HG03045 (cell line): ENCODE results near the gene ZNF560.
"Not testable (repeated sequence)": the region's sequence is repeated elsewhere in the genome, so short reads cannot be mapped to it uniquely, and the experiment has no call there.

Source experiments
- ATAC-seq: cut with Tn5 transposase; IDR thresholded peaks from one replicate; pipeline ENCODE4 v1.9.1; 2021; ENCODE audit warnings: mild to moderate bottlenecking, moderate library complexity; ENCODE audit not compliant: unreplicated experiment

Gene ZNF560

DNA sequence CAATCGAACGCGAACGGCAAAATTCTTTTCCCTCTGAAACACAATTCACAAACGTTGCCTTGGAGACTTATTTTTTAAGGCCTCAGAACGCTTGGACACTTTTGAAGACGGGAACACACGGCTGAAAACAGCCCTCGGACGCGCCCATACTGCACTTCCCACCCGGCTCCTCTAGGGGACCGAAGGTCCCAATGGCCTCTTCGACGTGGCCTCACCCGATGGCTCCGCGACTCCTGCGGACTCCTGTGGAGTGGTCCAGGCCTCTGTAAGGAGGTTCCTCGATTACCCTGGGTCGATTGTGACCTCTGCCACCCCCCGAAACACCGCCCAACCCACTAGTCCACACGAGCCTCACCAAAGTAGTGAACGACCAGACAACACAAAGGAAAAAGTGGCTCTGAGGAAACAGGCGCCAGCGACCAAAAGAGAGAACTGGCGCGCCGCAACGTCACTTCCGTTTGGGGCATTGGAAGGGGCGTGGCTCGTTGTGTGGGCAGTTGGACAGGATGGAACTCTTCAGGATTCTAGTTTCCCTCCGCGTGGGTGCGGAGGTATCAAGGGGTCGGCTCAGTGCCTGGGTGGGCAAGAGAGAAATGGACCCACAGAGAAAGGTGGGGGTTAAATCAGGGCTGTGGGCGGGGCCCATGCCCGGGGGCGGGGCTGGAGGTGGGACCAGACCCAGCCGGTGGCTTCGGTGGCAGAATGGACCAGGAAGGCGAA is at the start of gene ZNF560:
Gene ZNF560 (minus strand): TSS at position 434 of the 720 bp plus-strand sequence. CDS start 23,303 bp downstream, outside the sequence.
- ATAC-seq = no peak

DNA sequence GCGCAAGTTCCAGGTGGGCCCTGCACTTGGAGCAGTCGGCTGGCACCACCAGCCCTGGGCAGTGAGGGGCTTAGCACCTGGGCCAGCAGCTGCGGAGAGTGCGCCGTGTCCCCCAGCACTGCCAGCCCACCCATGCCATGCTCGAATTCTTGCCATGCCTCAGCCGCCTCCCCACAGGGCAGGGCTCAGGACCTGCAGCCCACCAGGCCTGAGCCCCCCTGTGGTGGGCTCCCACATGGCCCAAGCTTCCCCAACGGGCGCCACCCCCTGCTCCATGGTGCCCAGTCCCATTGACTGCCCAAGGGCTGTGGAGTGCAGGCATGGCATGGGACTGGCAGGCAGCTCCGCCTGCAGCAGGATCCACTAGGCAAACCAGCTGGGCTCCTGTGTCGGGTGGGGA is 49.5 kb upstream of the ZNF560 start:
- ATAC-seq = no peak

DNA sequence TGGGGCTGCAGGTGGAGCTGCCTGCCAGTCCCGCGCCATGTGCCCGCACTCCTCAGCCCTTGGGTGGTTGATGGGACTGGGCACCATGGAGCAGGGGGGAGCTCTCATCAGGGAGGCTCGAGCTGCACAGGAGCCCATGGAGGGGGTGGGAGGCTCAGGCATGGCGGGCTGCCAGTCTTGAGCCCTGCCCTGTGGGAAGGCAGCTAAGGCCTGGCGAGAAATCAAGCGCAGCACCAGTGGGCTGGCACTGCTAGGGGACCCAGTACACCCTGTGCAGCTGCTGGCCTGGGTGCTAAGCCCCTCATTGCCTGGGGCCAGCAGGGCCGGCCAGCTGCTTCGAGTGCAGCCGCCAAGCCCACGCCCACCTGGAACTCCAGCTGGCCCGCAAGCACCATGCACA is 42.9 kb upstream of the ZNF560 start:
- ATAC-seq = not testable (repeated sequence)

DNA sequence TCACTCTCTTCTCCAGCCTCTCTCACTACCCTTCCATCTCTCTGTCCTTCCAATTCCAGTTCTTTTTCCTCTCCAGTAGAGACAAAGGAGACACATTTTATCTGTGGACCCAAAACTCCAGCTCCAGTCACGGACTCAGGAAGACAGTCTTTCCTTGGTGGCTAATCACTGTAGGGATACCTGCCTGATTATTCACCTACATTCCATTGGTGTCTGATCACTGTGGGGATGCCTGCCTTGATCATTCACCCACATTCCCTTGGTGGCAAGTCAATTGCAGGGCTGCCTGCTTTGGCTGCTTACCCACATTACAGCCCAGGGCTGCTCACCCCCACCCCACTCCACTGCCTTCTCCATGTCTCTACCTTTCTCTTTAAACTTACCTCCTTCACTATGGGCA is 41.5 kb upstream of the ZNF560 start:
- not testable (repeated sequence) for ATAC-seq

DNA sequence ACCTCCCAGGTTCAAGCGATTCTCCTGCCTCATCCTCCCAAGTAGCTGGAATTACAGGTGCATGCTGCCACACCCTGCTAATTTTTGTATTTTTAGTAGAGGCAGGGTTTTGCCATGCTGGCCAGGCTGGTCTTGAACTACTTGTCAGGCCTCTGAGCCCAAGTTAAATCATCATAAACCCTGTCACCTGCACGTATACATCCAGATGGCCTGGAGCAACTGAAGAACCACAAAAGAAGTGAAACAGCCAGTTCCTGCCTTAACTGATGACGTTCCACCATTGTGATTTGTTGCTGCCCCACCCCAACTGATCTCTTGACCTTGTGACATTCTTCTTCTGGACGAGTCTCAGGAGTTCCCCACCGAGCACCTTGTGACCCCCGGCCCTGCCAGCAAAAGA is 40.8 kb upstream of the ZNF560 start:
- not testable (repeated sequence) for ATAC-seq

DNA sequence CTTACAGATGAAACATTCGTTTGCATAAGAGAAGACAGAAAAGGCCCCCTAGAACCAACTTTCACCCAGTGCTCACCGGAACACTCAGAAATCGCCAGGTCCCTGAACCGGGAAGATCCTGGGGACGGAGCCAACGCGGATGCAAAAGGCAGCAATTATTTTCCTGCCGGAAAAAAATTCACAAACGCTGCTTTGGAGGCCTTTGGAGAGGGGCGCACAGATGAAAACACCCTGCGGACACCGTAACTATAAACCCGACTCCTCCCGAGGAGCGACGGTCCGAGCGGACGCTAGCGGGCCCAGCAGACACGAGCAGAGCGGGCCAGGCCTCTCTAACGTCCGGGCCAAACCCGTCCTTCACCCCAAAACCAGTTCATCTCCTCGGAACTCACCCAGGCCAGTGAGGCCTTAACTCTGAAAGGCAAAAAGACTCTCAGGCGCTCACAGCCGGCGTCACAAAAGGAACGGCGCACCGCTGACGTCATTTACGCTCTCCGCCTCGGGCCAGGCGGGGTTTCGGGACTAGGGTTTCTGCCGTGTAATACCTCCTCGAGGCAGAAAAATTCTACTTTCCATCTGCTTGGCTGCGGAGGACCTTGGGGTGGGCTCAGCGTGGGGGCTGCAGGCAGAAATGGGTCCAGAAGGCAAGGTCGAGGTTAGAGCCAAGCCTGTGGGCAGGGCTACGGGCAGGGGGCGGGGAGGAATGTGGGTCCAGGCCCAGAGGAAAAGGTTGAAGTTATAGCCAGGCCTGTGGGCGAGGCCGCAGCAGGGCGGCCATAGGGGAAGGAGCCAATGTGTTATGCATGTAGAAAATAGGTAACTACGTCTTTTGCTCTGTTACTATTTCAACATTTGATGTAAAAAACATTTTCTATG is 40.0 kb upstream of the ZNF560 start, which contains the start of gene ZNF426:
Gene ZNF426 (minus strand): TSS at position 463 of the 876 bp plus-strand sequence. CDS start 2,413 bp downstream, outside the sequence.
- ATAC-seq = no peak

DNA sequence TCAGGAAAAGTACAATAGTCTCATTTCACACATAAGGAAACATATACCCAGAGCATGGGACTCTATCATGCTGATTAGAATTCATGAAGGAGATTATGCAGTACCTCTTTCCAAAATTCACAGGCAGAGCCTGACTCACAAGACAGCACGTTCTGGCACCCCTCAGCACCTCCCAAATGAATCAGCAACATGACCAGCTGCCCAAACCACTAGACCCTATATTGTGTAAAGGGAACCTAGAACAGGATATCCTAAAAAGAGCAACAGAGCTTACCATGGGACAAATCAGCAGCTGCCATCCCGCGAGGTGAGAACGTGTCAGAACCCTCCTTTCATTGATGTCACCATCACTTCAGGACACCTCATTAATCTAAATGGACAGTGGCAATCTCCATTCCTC is 37.5 kb upstream of the ZNF560 start:
- ATAC-seq = no peak

DNA sequence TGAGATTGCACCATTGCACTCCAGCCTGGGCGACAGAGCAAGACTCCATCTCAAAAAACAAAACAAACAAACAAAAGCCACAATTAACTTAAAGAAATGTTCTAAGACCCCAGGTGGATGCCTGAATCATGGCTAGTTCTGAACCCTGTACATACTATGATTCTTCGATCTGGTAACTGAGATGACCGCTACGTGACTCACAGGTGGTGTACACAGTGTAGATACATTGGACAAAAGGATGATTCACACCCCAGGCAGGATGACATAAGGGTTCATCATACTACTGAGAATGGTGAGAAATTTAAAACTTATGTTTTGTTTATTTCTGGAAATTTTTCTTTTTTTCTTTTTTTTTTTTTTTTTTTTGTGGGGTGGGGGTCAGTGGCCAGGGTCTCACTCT is 33.5 kb upstream of the ZNF560 start:
- ATAC-seq = no peak

DNA sequence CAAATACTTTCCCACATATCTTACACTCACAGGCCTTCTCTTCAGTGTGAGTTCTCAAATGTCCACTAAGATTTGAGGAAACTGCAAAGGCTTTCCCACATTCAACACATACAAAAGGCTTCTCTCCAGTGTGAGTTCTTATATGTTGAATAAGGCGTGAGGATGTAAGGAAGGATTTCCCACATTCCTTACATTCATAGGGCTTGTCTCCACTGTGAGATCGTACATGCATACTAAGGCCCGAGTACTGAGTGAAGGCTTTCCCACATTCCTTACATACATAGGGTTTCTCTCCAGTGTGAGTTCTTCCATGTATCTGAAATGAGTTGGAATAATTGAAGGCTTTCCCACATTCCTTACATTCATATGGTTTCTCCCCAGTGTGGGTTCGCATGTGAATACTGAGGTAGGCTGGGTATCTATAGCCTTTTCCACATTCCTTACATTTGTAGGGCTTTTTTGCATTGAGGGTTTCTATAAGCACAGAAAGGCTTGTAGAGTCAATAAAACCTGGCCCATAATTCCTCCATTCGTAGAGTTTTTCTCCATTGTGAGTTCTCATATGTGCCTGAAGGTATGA is 30.4 kb upstream of the ZNF560 start:
- ATAC-seq = no peak

DNA sequence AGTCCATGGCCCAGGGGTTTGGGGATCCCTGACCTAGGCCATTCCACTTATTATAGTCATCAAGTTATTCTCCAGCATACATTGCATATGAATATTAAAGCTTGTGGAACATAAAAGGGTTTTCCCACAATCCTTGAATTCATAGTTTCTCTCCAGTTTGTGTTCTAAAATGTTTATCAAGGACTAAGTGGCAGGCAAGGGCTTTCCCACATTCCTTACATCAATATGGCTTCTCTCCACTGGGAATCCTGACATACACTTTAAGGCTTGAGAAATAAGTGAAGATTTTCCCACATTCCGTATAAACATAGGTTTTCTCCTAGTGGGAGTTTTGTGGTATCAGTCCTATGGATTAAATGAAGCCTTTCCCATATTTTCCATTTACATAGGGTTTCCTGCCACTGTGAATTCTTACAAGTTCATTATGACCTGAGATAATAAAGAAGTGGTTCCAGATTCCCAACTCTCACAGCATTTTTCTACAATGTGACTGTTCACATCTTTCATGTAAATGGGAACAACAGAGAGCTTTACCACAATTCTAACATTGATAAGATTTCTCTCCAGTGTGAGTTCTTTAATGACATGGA is 25.6 kb upstream of the ZNF560 start:
- no peak for ATAC-seq

DNA sequence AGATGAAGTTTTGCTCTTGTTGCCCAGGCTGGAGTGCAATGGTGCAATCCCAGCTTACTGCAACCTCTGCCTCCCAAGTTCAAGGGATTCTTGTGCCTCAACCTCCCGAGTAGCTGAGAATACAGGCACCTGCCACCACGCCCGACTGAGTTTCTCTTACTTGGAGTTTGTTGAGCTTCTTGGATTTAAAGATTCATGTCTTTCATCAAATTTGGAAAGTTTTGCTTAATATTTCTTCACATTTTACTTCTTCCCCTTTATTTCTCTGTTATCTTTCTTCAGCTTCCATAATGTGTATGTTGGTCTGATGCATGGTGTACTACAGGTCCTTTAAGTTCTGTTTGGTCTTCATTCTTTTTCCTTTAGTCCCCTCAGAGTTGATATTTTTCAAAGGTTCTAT is 8.9 kb upstream of the ZNF560 start:
- ATAC-seq = no peak

DNA sequence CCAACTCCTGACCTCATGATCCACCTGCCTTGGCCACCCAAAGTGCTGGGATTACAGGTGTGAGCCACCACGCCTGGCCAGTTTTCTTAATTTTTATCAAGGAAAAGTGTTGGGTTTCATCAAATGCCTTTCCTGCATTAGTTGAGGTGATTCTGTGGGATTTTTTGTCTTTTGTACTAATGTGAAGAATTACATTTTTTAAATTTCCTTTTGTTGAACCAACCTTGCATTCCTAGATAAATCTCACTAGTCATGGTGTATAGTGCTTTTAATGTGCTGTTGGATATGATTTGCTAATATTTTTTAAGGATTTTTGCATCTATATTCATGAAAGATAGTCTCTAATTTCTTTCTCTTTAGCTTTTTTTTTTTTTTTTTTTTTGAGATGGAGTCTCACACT is 2.4 kb upstream of the ZNF560 start:
- ATAC-seq = no peak

DNA sequence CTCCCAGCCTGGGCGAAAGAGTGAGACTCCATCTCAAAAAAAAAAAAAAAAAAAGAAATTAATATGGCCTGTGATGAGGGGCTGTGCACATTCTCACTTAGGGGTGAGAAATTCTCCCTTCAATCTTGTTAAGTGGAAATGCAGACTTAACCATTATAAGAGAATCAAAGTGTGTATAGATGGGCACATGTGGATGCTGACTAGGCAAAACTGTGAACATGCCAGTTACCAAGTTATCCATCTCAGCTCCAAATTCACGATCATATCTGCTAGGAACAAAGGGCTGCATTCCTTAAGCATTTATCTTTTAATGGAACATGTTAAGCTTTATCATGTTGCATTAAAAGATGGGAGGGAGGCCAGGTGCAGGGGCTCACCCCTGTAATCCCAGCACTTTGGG is 4.3 kb downstream of the ZNF560 start:
- no peak for ATAC-seq

DNA sequence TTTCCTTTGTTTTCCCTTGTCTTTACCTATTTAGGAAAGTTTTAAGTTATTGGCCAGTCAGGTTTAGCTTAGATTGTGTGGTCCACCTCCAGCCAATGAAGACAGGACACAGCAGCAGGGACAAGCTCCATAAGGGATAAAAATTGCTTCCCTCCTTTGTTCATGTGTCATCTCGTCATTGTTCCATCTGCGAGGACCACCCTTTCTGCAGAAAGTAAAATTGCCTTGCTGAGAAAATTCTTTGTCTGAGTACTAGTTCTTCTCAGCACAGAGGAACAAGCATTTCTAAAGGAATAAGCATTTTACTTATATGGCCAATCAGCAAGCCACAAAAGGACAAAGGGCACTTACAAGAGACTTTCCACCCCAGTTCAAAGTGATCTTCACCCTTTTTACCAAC is 11.4 kb downstream of the ZNF560 start:
- no peak for ATAC-seq

DNA sequence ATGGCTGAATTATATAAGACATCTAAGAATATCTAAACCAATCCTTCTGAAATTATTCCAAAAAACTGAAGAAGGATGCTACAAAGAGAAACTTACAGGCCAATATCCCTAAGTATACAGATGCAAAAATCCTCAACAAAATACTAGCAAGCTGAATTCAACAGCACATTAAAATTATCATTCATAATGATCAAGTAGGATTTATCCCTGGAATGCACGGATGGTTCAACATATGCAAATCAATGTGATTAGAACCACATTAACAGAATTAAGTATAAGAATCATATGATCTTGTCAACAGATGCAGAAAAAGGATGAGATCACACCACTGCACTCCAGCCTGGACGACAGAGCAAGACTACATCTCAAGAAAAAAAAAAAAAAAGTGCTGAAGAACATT is 13.3 kb downstream of the ZNF560 start:
- ATAC-seq = no peak

DNA sequence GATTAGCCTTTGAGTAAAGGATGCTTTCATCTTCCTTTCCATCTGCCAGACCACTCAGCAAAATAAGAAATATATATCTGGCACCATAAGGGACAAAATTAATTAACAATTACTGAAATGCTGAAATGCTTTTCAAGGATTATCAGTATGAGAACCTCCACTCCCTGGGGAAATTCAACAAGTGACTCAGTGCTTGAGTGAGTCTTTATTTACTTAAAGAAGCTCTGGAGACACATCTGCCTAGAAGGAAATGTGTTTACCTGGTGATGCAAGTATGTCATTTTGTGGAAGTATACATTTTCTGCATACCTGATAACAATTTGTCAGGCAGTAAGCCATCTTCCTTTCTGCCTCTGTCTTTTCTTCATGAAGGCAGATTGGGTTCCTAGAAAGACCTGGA is 23.4 kb downstream of the ZNF560 start:
- ATAC-seq = no peak

DNA sequence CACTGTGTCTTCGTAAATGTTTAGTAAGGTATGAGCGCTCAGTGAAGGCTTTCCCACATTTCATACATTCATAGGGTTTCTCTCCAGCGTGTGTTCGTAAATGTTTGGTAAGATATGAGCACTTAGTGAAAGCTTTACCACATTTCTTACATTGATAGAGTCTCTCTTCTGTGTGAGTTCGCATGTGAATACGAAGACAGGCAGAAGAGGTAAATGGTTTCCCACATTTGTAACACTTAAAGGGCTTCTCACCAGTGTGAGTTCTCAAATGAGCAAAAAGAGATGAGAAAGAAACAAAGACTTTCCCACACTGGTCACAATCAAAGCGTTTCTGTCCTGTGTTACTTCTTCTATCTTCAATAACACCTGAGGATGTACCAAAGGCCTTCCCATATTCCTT is 31.3 kb downstream of the ZNF560 start:
- no peak for ATAC-seq

DNA sequence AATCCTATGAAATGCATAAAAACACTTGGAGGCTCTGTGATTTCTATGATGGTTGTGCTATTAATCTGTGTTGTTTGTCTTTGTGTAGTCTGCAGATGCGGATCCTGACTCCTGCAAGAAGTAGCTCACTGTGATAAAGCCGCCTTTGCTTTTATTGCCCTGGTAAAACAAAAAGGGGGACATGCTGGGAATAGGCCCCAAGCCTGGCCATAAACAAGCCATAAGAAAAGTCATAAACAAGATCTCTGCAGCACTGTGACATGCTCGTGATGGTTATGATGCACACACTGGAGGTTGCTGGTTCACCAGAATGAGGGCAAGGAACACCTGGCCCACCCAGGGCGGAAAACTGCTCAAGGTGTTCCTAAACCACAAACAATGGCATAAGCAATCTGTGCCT is 36.5 kb downstream of the ZNF560 start:
- ATAC-seq = no peak

DNA sequence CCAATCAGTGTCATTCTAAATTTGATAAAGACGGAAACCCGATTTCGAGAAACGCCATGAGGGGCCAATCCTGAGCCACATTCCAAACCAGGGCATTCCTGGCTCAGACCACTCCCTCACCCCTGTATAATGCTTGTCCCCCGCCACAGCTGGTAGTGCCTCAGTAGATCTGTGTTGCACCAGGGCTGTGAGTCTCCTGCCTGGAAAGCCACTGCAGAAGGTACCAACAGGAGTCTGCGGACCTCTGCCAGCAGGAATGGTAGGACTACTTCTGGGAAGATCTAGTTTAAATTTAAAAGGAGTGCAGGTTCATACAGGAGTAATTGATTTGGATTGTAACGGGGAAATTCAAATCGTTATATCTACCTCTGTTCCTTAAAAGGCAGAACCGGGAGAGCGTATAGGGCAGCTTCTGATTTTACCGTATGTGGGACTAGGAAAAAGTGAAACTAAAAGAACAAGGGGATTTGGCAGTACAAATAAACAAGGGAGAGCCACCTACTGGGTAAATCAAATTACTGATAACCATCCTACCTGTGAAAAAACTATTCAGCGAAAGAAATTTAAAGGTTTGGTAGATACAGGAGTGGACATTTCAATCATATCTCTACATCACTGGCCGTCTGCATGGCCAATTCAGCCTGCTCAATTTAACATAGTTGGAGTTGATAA is 42.3 kb downstream of the ZNF560 start:
- no peak for ATAC-seq

DNA sequence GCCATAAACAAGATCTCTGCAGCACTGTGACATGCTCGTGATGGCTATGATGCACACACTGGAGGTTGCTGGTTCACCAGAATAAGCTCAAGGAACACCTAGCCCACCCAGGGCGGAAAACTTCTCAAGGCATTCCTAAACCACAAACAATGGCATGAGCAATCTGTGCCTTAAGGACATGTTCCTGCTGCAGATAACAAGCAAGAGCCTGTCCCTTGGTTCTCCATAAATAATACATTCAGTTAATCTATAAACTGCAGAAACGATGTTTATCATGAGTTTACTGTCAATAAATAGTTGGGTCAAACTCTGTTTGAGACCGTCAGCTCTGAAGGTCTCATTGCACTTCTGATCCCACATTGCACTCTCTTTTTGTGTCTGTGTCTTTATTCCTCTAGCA is 44.5 kb downstream of the ZNF560 start:
- ATAC-seq = no peak

DNA sequence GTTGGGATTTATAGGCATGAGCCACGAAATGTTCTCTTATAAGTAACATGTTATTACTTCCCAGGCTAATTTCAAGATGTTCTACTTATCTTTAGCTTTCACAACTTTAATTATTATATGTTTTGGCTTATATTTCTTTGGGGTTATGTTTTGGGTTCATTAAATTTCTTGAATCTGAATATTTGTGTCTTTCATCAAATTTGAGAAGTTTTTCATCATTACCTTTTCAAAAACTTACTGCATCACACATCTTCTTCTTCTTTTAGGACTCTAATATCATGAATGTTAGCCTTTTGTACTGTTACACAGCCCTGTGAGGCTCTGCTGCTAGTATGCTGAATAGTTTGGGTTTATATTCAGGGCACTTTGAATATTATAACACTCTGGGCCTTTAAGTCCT is 53.4 kb downstream of the ZNF560 start:
- ATAC-seq = no peak
